Left lung (tissue), 10 donors: ENCODE measurements around the gene FERD3L. TPM values are rescaled to one million over a fixed set of nuclear protein-coding genes. Genes with fewer than 3 reads are reported as not detected.

Experiments used
- ATAC-seq: fragments of 200-7000 bp; cut with Tn5 transposase; one replicate; pipeline ENCODE4 v1.9.1; 2020; ENCODE audit warnings: moderate library complexity
- DNase-seq, 4 donors: peaks; one replicate each; pipeline ENCODE4 v3.0.0-alpha.2; 2013 to 2020
- H3K27ac ChIP-seq, 2 donors: fragments of 200-600 bp; sonication (generic) in 1 of 2; one replicate each; pipeline versions ENCODE4 v1.5.0 to v1.8.0; 2020 to 2021
- H3K27me3 ChIP-seq, 2 donors: fragments of 200-600 bp; sonication (generic) in 1 of 2; one replicate each; pipeline versions ENCODE4 v1.5.0 to v1.8.0; 2020 to 2021
- H3K36me3 ChIP-seq, 2 donors: fragments of 200-600 bp; sonication (generic) in 1 of 2; one replicate each; pipeline versions ENCODE4 v1.5.0 to v1.8.0; 2020 to 2021
- H3K4me1 ChIP-seq, 2 donors: fragments of 200-600 bp; one replicate each; pipeline ENCODE4 v1.8.0; 2021
- H3K4me3 ChIP-seq, 2 donors: fragments of 200-600 bp; sonication (generic) in 1 of 2; one replicate each; pipeline versions ENCODE4 v1.5.0 to v1.8.0; 2020 to 2021; ENCODE audit warnings: mild to moderate bottlenecking in 1 of 2
- H3K9me3 ChIP-seq, 2 donors: fragments of 200-600 bp; sonication (generic) in 1 of 2; one replicate each; pipeline versions ENCODE4 v1.5.0 to v1.8.0; 2020 to 2021
- CTCF ChIP-seq, 2 donors: fragments of 200-600 bp; sonication (generic) in 1 of 2; IDR thresholded peaks; one replicate each; pipeline versions ENCODE4 v1.5.0 to v1.8.0; 2021; ENCODE audit warnings: antibody characterized with exemption in 2 of 2
- intact Hi-C, 2 donors: fragments of 100-400 bp; cut with DNase I; formaldehyde crosslinking; loops; one replicate each; pipeline versions ENCODE4 v1.11.2 to v1.14.2; 2022
- polyA plus RNA-seq, 6 donors: library from polyadenylated mRNA; unstranded; fragments of 120-200 nt; gene quantifications; one replicate each; pipeline ENCODE4 v1.2.1, GENCODE V29; 2013; ENCODE audit not compliant: insufficient read length in 6 of 6
- total RNA-seq, 2 donors: library from RNA; stranded (reverse); fragmentation: NEBNext Ultra II Directional; extraction: Animal tissue kit (Norgen Biotek cat#: 25700); gene quantifications; one replicate each; pipeline ENCODE4 v1.2.1, GENCODE V29; 2021
- donor health status: DM: no; HTN: yes; CAD: no.
- donor health status: DM: no; HTN: no; CAD: no.

Gene FERD3L
- total and polyA plus RNA-seq, 8 donors, result not detected

DNA sequence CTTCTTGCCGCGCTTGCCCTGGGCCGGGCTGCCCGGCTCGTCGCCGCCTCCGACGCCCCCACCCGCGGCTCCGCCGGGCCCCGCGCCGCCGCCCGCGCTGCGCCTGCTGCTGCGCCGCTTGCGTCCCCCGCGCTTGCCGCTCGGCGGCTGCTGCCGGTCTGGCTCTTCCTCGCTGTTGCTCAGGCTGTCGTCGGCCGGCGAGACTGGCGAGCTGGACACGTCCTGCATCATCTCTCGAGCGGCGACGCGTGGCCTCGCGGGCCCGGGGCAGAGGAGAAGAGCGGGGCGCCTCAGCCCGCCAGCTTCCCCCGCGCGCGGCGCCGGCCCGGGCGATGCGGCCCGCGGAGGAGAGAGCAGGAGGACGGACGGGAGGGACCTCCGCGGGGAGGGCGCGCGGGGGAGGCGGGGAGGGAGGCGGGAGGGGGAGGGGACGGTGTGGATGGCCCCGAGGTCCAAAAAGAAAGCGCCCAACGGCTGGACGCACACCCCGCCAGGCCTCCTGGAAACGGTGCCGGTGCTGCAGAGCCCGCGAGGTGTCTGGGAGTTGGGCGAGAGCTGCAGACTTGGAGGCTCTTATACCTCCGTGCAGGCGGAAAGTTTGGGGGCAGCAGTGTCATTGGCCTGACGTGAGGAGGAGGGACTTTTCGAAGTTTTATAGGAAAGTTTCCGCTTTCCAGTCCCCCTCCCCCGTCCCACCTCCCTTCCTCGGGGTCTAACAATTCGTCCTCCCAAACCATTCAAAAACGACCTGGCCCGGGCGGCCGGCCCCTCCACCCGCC lies 27.9 kb downstream of the FERD3L start, which contains the start of gene TWIST1:
Gene TWIST1 (minus strand): TSS at position 546 of the 779 bp plus-strand sequence. CDS start 315 bp downstream, at position 231.
- ATAC-seq, result peak; percentile 63
- Histone ChIP-seq H3K36me3 (no peaks in the 10 kb centered on the region), H3K4me3 (peak within 1 kb of the TSS; percentile 9 to 34), H3K27ac (no peak within 1 kb of the TSS), H3K27me3 (peaks cover 96 to 100% of the 10 kb centered on the region in 2 donors), H3K9me3 (no peaks in the 10 kb centered on the region), H3K4me1 (peaks cover 0 to 19% of the 10 kb centered on the region in 2 donors)
- no peak for TF ChIP-seq CTCF (IDR thresholded peaks at IDR 0.05)
- intact Hi-C loops, result no loop called here
- peak in 1 of 4 donors; percentile 76 for DNase-seq

DNA sequence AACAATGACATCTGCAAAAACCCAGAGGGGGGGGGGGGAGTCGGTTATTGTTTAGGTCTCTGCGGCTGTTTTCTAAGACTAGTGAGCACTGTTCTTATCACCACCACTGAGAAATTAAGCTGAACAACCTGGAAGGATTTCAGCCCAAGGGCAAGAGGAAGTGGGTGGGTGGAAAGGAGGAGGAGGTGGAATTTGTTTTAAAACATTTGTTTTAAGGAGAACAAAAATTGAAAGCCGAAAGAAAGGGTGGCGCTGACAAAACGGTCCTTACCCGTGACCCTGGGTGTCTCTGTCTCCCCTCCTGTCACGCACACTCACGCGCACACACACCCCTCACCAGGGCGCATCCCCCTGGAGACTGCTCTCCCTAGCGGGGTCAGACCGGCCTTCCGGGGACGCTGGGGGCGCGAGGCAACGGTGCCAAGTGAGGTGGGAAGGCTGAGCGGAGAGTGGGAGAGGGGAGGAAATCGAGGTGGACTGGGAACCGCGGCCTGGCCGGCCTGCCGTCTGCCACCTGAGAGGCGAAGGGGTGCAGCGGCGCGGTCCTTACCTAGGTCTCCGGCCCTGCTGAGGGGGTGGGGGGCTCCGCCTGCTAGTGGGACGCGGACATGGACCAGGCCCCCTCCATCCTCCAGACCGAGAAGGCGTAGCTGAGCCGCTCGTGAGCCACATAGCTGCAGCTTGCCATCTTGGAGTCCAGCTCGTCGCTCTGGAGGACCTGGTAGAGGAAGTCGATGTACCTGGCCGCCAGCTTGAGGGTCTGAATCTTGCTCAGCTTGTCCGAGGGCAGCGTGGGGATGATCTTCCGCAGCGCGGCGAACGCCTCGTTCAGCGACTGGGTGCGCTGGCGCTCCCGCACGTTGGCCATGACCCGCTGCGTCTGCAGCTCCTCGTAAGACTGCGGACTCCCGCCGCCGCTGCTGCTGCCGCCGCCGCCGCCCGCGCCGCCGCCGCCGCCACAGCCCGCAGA lies 28.8 kb downstream of the FERD3L start:
- H3K4me3 ChIP-seq, result peak overlapping the region; percentile 9 to 24
- H3K27me3 ChIP-seq, result peaks cover 96 to 100% of the 10 kb centered on the region in 2 donors
- intact Hi-C loops, result no loop called here
- no peaks in the 10 kb centered on the region for H3K36me3 ChIP-seq
- no peak overlapping the region for H3K27ac ChIP-seq
- ATAC-seq (peak; percentile 11), DNase-seq (peak in 1 of 4 donors; percentile 71)
- peaks cover 0 to 20% of the 10 kb centered on the region in 2 donors for H3K4me1 ChIP-seq
- no peaks in the 10 kb centered on the region for H3K9me3 ChIP-seq
- TF ChIP-seq CTCF (IDR thresholded peaks at IDR 0.05), result no peak

DNA sequence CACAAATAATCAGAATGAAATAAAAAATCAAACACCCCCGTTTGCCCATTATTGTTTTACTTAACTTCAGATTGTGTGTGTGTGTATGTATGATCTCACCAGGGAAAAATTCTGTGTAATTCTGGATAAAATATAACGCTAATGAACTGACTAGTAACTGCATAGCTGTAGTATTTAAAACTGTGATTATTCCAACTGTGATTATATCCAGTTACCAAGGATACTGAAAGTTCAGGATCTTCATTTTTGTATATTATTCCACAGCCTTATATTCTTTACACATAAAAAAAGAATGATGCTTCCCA lies 30.7 kb downstream of the FERD3L start:
- ATAC-seq, result no peak
- no peak overlapping the region for H3K4me3 ChIP-seq
- intact Hi-C loops, result no loop called here
- TF ChIP-seq CTCF (IDR thresholded peaks at IDR 0.05), result no peak
- DNase-seq, result no peak
- H3K27ac ChIP-seq, result no peak overlapping the region
- no peaks in the 10 kb centered on the region for H3K36me3 ChIP-seq
- no peaks in the 10 kb centered on the region for H3K9me3 ChIP-seq
- H3K4me1 ChIP-seq, result peaks cover 0 to 20% of the 10 kb centered on the region in 2 donors
- peaks cover 95 to 100% of the 10 kb centered on the region in 2 donors for H3K27me3 ChIP-seq

- Histone ChIP-seq H3K27ac (no peak overlapping the region), H3K27me3 (peaks cover 95 to 100% of the 10 kb centered on the region in 2 donors), H3K36me3 (no peaks in the 10 kb centered on the region), H3K4me1 (peaks cover 0 to 20% of the 10 kb centered on the region in 2 donors), H3K4me3 (no peak overlapping the region), H3K9me3 (no peaks in the 10 kb centered on the region)
- no peak for DNase-seq
- no peak for ATAC-seq
- TF ChIP-seq CTCF (IDR thresholded peaks at IDR 0.05), result no peak
- intact Hi-C loops, result no loop called here
These were observed 31.2 kb downstream of the FERD3L start for GRCh38 chr7:19113855-19114550.
